B cell (primary cell): Measurements from ENCODE around the gene ABCA13. TPM values are rescaled to one million over a fixed set of nuclear protein-coding genes. Genes with fewer than 3 reads are reported as not detected.

Experiments
- ATAC-seq: fragments of 200-7000 bp; cut with Tn5 transposase; one replicate; pipeline ENCODE4 v1.10.0; 2021; ENCODE audit warnings: low read depth, mild to moderate bottlenecking, moderate number of reproducible peaks, moderate library complexity
- CTCF ChIA-PET: fragments of 350-600 bp; sonication (Branson Sonifier 250); formaldehyde crosslinking; loops from one replicate; lab custom pipeline; 2021; ENCODE audit warnings: antibody characterized with exemption, inconsistent platforms; lab: Charles Lee
- POLR2A ChIA-PET: fragments of 350-600 bp; sonication (Branson Sonifier 250); formaldehyde crosslinking; loops from one replicate; lab custom pipeline; 2021; ENCODE audit warnings: antibody characterized with exemption; lab: Charles Lee
- DNase-seq: peaks from one replicate; pipeline ENCODE4 v3.0.0; 2013
- H2AFZ ChIP-seq: 2 replicates; pipeline ENCODE4 v1.6.1; 2012; ENCODE audit warnings: mild to moderate bottlenecking, low read depth, low read length; ENCODE audit not compliant: insufficient read depth, poor library complexity, severe bottlenecking
- H3K27ac ChIP-seq, 2 donors: 1 replicate in 1 of 2; 2 replicates in 1 of 2; pipeline ENCODE4 v1.5.1; 2012 to 2013; ENCODE audit warnings: low read length in 2 of 2, mild to moderate bottlenecking in 2 of 2, moderate library complexity in 1 of 2
- H3K27me3 ChIP-seq, 4 experiments: fragments of 200-600 bp in 1 of 4; sonication (generic) in 1 of 4; replicated peaks in 1 of 4; 1 replicate in 2 of 4; 2 replicates in 2 of 4; pipeline versions ENCODE4 v1.6.1 to v1.7.0; 2013 to 2016; ENCODE audit warnings: low read length in 3 of 4, mild to moderate bottlenecking in 2 of 4, mixed read lengths in 1 of 4, moderate library complexity in 1 of 4; ENCODE audit not compliant: insufficient read depth in 4 of 4, control insufficient read depth in 3 of 4; ENCODE audit errors: control extremely low read depth in 1 of 4
- H3K36me3 ChIP-seq, 2 experiments: replicated peaks in 1 of 2; 1 replicate in 1 of 2; 2 replicates in 1 of 2; pipeline versions ENCODE4 v1.6.1 to v1.7.1; 2013; ENCODE audit warnings: low read length in 1 of 2; ENCODE audit not compliant: insufficient read depth in 2 of 2, control insufficient read depth in 1 of 2; ENCODE audit errors: control extremely low read depth in 1 of 2, extremely low read depth in 1 of 2
- H3K4me1 ChIP-seq, 2 donors: fragments of 200-600 bp in 1 of 2; sonication (generic) in 1 of 2; 1 replicate in 1 of 2; 2 replicates in 1 of 2; pipeline versions ENCODE4 v1.5.1 to v1.6.1; 2013 to 2017; ENCODE audit warnings: low read length in 2 of 2; ENCODE audit not compliant: control insufficient read depth in 2 of 2, insufficient read depth in 2 of 2
- H3K4me2 ChIP-seq: replicated peaks from 2 replicates; pipeline ENCODE3; 2012; ENCODE audit warnings: mild to moderate bottlenecking, low read depth, low read length; ENCODE audit not compliant: poor library complexity, severe bottlenecking
- H3K4me3 ChIP-seq, 5 experiments: fragments of 200-600 bp in 1 of 5; sonication (generic) in 1 of 5; 1 replicate in 3 of 5; 2 replicates in 2 of 5; pipeline versions ENCODE4 v1.5.1 to v1.7.0; 2011 to 2016; ENCODE audit warnings: low read length in 4 of 5, mild to moderate bottlenecking in 4 of 5, low read depth in 2 of 5, control low read depth in 1 of 5, moderate library complexity in 1 of 5; ENCODE audit not compliant: insufficient read depth in 1 of 5; ENCODE audit errors: control extremely low read depth in 1 of 5, extremely low read depth in 1 of 5
- H3K79me2 ChIP-seq: fragments of 200-600 bp; sonication (generic); one replicate; pipeline ENCODE4 v1.6.0; 2016; ENCODE audit warnings: low read length; ENCODE audit not compliant: control insufficient read depth, insufficient read depth
- H3K9ac ChIP-seq: fragments of 200-600 bp; sonication (generic); 2 replicates; pipeline ENCODE4 v1.6.1; 2017; ENCODE audit warnings: mild to moderate bottlenecking, low read length, moderate library complexity
- H3K9me3 ChIP-seq, 3 donors: one replicate each; pipeline versions ENCODE4 v1.6.1 to v1.7.1; 2013; ENCODE audit warnings: low read length in 2 of 3; ENCODE audit not compliant: control insufficient read depth in 2 of 3, insufficient read depth in 1 of 3; ENCODE audit errors: control extremely low read depth in 1 of 3
- H4K20me1 ChIP-seq: 2 replicates; pipeline ENCODE4 v1.6.0; 2012; ENCODE audit warnings: mild to moderate bottlenecking, low read length; ENCODE audit not compliant: insufficient read depth, control insufficient read depth, poor library complexity, severe bottlenecking
- H3K27ac Mint-ChIP-seq: one replicate; pipeline ENCODE4 v1.8.0; 2021; ENCODE audit warnings: mixed read lengths
- H3K27me3 Mint-ChIP-seq: one replicate; pipeline ENCODE4 v1.8.0; 2021; ENCODE audit warnings: mixed read lengths
- H3K4me1 Mint-ChIP-seq: one replicate; pipeline ENCODE4 v1.8.0; 2021; ENCODE audit warnings: mixed read lengths
- H3K4me3 Mint-ChIP-seq: one replicate; pipeline ENCODE4 v1.8.0; 2021; ENCODE audit warnings: mixed read lengths
- H3K9me3 Mint-ChIP-seq: one replicate; pipeline ENCODE4 v1.8.0; 2022; ENCODE audit warnings: mixed read lengths; ENCODE audit not compliant: insufficient read depth
- CTCF ChIP-seq: fragments of 200-600 bp; IDR thresholded peaks from one replicate; pipeline ENCODE4 v1.8.0; 2022; ENCODE audit warnings: antibody characterized with exemption, mild to moderate bottlenecking
- EZH2 ChIP-seq: IDR thresholded peaks from 2 replicates; pipeline ENCODE4 v1.6.1; 2012; ENCODE audit warnings: borderline replicate concordance, low read depth, mild to moderate bottlenecking, moderate library complexity, low read length; ENCODE audit not compliant: insufficient read depth, poor library complexity, severe bottlenecking
- WGBS: methylation state at CpG from one replicate; pipeline ENCODE4 v1.1.5; 2013; ENCODE audit warnings: missing lambda C conversion rate; ENCODE audit not compliant: insufficient coverage; 5-methylcytosine and 5-hydroxymethylcytosine counted together
- intact Hi-C: fragments of 100-400 bp; cut with micrococcal nuclease; formaldehyde crosslinking; loops from one replicate; pipeline ENCODE4 v1.10.0; 2022
- polyA plus RNA-seq: library from polyadenylated mRNA; depleted of rRNA; stranded (reverse); fragments of >200 nt; gene quantifications from 2 replicates; pipeline ENCODE4 v1.2.3, GENCODE V29; 2012
- total RNA-seq, 2 donors: library from RNA; stranded (reverse); fragments of 120-200 nt in 1 of 2; gene quantifications; 1 replicate in 1 of 2; 2 replicates in 1 of 2; pipeline versions ENCODE4 v1.2.3 to v1.2.4, GENCODE V29; 2013 to 2022

ABCA13 gene
- total and polyA plus RNA-seq, 2 donors (not counting 1 experiment from before 2014, with no cell fraction given): not detected

GRCh38 chr7:48627164-48627563, 455.9 kb downstream of the ABCA13 start:
- no peaks in the 10 kb centered on the region for H3K36me3 ChIP-seq
- Mint-ChIP-seq H3K4me1 (no peaks in the 10 kb centered on the region), H3K4me3 (no peak overlapping the region), H3K27ac (no peak overlapping the region), H3K9me3 (peaks cover 4% of the 10 kb centered on the region), H3K27me3 (no peaks in the 10 kb centered on the region)
- no peak overlapping the region for H3K4me3 ChIP-seq
- ATAC-seq (no peak), DNase-seq (no peak)
- CTCF ChIA-PET: no interaction called here
- no peaks in the 10 kb centered on the region for H3K27me3 ChIP-seq
- TF ChIP-seq EZH2: no peak
- no peak for TF ChIP-seq CTCF
- H3K79me2 ChIP-seq: no peaks in the 10 kb centered on the region
- no peaks in the 10 kb centered on the region for H4K20me1 ChIP-seq
- peaks cover 0 to 3% (median 0%) of the 10 kb centered on the region in 3 donors for H3K9me3 ChIP-seq
- intact Hi-C loops: no loop called here
- no peak overlapping the region for H3K9ac ChIP-seq
- no peak overlapping the region for H3K27ac ChIP-seq
- POLR2A ChIA-PET: no interaction called here
- WGBS: 80% methylated on average over 2 of the region's 4 CpGs
- H3K4me1 ChIP-seq: no peaks in the 10 kb centered on the region
- H2AFZ ChIP-seq: no peak overlapping the region
- H3K4me2 ChIP-seq: no peak overlapping the region

- H4K20me1 ChIP-seq: no peaks in the 10 kb centered on the region
- CTCF ChIA-PET: no interaction called here
- no peaks in the 10 kb centered on the region for H3K27me3 ChIP-seq
- peaks cover 0 to 3% (median 0%) of the 10 kb centered on the region in 3 donors for H3K9me3 ChIP-seq
- H3K79me2 ChIP-seq: no peaks in the 10 kb centered on the region
- intact Hi-C loops: no loop called here
- 82% methylated on average over 4 of the region's 5 CpGs for WGBS
- Mint-ChIP-seq H3K27ac (no peak overlapping the region), H3K4me1 (no peaks in the 10 kb centered on the region), H3K9me3 (peaks cover 4% of the 10 kb centered on the region), H3K4me3 (no peak overlapping the region), H3K27me3 (no peaks in the 10 kb centered on the region)
- no peaks in the 10 kb centered on the region for H3K4me1 ChIP-seq
- POLR2A ChIA-PET: no interaction called here
- H2AFZ ChIP-seq: no peak overlapping the region
- H3K36me3 ChIP-seq: no peaks in the 10 kb centered on the region
- ATAC-seq (no peak), DNase-seq (no peak)
- H3K4me3 ChIP-seq: no peak overlapping the region
- H3K9ac ChIP-seq: no peak overlapping the region
- H3K4me2 ChIP-seq: no peak overlapping the region
- no peak overlapping the region for H3K27ac ChIP-seq
- TF ChIP-seq CTCF (no peak), EZH2 (no peak)
Observed at GRCh38 chr7:48628793-48629349, 457.6 kb downstream of the ABCA13 start.
